B cell (primary cell): ENCODE results near the gene CHPT1.

Experiments
- EZH2 ChIP-seq: IDR thresholded peaks from 2 replicates; pipeline ENCODE4 v1.6.1; 2012; ENCODE audit warnings: borderline replicate concordance, low read depth, mild to moderate bottlenecking, moderate library complexity, low read length; ENCODE audit not compliant: insufficient read depth, poor library complexity, severe bottlenecking
- TF ChIP-seq, protein P1 (sequence below): fragments of 200-600 bp; IDR thresholded peaks from one replicate; pipeline ENCODE4 v1.8.0; 2022; ENCODE audit warnings: antibody characterized with exemption, mild to moderate bottlenecking

DNA sequence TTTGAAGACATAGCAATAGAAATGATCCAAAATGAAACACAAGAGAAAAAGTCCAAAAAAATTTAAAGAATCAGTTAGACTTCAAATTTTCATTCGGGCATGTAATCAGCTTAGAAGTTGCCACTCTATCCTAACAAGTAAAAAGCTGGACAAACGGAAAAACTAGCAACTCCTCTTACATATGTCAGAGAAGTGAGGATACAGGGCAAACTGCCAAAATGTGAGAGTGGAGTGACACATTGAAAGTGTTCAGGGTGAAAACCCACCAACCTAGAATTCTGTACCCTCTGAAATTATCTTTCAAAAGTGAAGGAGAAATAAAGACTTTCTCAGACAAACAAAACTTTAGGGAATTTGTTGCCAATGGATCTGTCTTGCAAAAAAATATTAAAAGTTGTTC is 42.0 kb upstream of the CHPT1 start:
- TF ChIP-seq EZH2, result no peak
- TF ChIP-seq, protein P1, sequence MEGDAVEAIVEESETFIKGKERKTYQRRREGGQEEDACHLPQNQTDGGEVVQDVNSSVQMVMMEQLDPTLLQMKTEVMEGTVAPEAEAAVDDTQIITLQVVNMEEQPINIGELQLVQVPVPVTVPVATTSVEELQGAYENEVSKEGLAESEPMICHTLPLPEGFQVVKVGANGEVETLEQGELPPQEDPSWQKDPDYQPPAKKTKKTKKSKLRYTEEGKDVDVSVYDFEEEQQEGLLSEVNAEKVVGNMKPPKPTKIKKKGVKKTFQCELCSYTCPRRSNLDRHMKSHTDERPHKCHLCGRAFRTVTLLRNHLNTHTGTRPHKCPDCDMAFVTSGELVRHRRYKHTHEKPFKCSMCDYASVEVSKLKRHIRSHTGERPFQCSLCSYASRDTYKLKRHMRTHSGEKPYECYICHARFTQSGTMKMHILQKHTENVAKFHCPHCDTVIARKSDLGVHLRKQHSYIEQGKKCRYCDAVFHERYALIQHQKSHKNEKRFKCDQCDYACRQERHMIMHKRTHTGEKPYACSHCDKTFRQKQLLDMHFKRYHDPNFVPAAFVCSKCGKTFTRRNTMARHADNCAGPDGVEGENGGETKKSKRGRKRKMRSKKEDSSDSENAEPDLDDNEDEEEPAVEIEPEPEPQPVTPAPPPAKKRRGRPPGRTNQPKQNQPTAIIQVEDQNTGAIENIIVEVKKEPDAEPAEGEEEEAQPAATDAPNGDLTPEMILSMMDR, result no peak
